GM12891 (cell line): ENCODE results near the gene SMARCAL1.

ENCODE experiments used
- DNase-seq: peaks from one replicate; pipeline ENCODE4 v3.0.0; 2011; ENCODE audit warnings: low spot score; ENCODE audit not compliant: insufficient read length
- FAIRE-seq: peaks from 2 replicates; lab custom pipeline; 2011; peaks lifted over from hg19 to GRCh38; lab: Jason Lieb, UNC
- PAX5 ChIP-seq: IDR thresholded peaks from 2 replicates; pipeline ENCODE4 v1.6.1; 2011; ENCODE audit warnings: low read length, moderate library complexity, mild to moderate bottlenecking; ENCODE audit not compliant: insufficient read depth, severe bottlenecking
- POLR2A ChIP-seq: IDR thresholded peaks from 2 replicates; pipeline ENCODE4 v1.6.1; 2011; ENCODE audit warnings: low read depth, low read length, control low read depth
- POLR2AphosphoS5 ChIP-seq: IDR thresholded peaks from 2 replicates; pipeline ENCODE4 v1.6.1; 2011; ENCODE audit warnings: low read depth, low read length, control low read depth
- POU2F2 ChIP-seq: IDR thresholded peaks from 2 replicates; pipeline ENCODE4 v1.6.1; 2011; ENCODE audit warnings: low read depth, mild to moderate bottlenecking, control low read depth, low read length, moderate library complexity
- SPI1 ChIP-seq: IDR thresholded peaks from 2 replicates; pipeline ENCODE4 v1.6.1; 2011; ENCODE audit warnings: low read depth, low read length, control low read depth
- TAF1 ChIP-seq: IDR thresholded peaks from 2 replicates; pipeline ENCODE4 v1.6.1; 2011; ENCODE audit warnings: low read depth, low read length, control low read depth

SMARCAL1 gene

GRCh38 chr2:216392945-216393840, 19.1 kb upstream of the SMARCAL1 start:
- no peak for FAIRE-seq

GRCh38 chr2:216394881-216395280, 17.4 kb upstream of the SMARCAL1 start:
- DNase-seq (no peak), FAIRE-seq (no peak)
- TF ChIP-seq SPI1, result no peak
- no peak for TF ChIP-seq PAX5
- TF ChIP-seq TAF1, result no peak
- no peak for TF ChIP-seq POLR2A
- TF ChIP-seq POU2F2, result no peak
- TF ChIP-seq POLR2AphosphoS5, result no peak

More at GRCh38 chr2:216392945-216393840, 19.1 kb upstream of the SMARCAL1 start:
- no peak for TF ChIP-seq TAF1
- no peak for TF ChIP-seq POLR2AphosphoS5
- TF ChIP-seq PAX5, result no peak
- no peak for DNase-seq

GRCh38 chr2:216399621-216400020, 12.7 kb upstream of the SMARCAL1 start:
- DNase-seq (no peak), FAIRE-seq (no peak)
- TF ChIP-seq POLR2AphosphoS5 (no peak), PAX5 (no peak), POLR2A (no peak), POU2F2 (no peak), SPI1 (no peak), TAF1 (no peak)

- no peak for DNase-seq
- TF ChIP-seq SPI1 (no peak), POLR2AphosphoS5 (no peak), POLR2A (no peak), PAX5 (no peak), POU2F2 (no peak), TAF1 (no peak)
- no peak for FAIRE-seq
These were observed 9.5 kb upstream of the SMARCAL1 start for GRCh38 chr2:216402751-216403150.

GRCh38 chr2:216404010-216404618, 8.2 kb upstream of the SMARCAL1 start:
- FAIRE-seq (peak; percentile 72), DNase-seq (peak; percentile 22)
- no peak for TF ChIP-seq POLR2A
- TF ChIP-seq POU2F2, result no peak
- no peak for TF ChIP-seq TAF1

GRCh38 chr2:216405588-216405987, 6.7 kb upstream of the SMARCAL1 start:
- FAIRE-seq (no peak), DNase-seq (no peak)
- no peak for TF ChIP-seq POLR2AphosphoS5
- no peak for TF ChIP-seq TAF1
- no peak for TF ChIP-seq SPI1
- TF ChIP-seq POU2F2, result no peak
- no peak for TF ChIP-seq PAX5
- no peak for TF ChIP-seq POLR2A

- FAIRE-seq, result no peak
- no peak for DNase-seq
- TF ChIP-seq SPI1 (no peak), POU2F2 (no peak)
These were observed 5.5 kb upstream of the SMARCAL1 start for GRCh38 chr2:216406826-216407225.

GRCh38 chr2:216408426-216409290, 3.6 kb upstream of the SMARCAL1 start:
- no peak for DNase-seq
- TF ChIP-seq TAF1 (no peak), SPI1 (no peak), POLR2AphosphoS5 (no peak), POLR2A (no peak), PAX5 (no peak), POU2F2 (no peak)

GRCh38 chr2:216410550-216410949, 1.7 kb upstream of the SMARCAL1 start:
- FAIRE-seq (no peak), DNase-seq (no peak)
- TF ChIP-seq PAX5, result no peak
- TF ChIP-seq TAF1, result no peak
- TF ChIP-seq POLR2A, result no peak
- TF ChIP-seq SPI1, result no peak
- no peak for TF ChIP-seq POU2F2

More at GRCh38 chr2:216408426-216409290, 3.6 kb upstream of the SMARCAL1 start:
- FAIRE-seq, result no peak

GRCh38 chr2:216413882-216414281, 1.6 kb downstream of the SMARCAL1 start:
- no peak for DNase-seq
- no peak for FAIRE-seq
- TF ChIP-seq POLR2A (no peak), SPI1 (no peak), TAF1 (no peak), POLR2AphosphoS5 (no peak), PAX5 (no peak), POU2F2 (no peak)
